ENCODE measurements around the gene TOX2.

GRCh38 chr20:43976547-43976946, 61.9 kb downstream of the TOX2 start:
- TF ChIP-seq CTCF (IDR thresholded peaks at IDR 0.05): no peak
- no peak for TF ChIP-seq ZFX (IDR thresholded peaks at IDR 0.05; ENCODE audit: borderline replicate concordance)

Measured in 22Rv1 (cell line).